ENCODE measurements around the gene CSRNP3. TPM values are rescaled to one million over a fixed set of nuclear protein-coding genes. Genes with fewer than 3 reads are reported as not detected.

Gene CSRNP3
- total RNA-seq, 1 donor from 2014 or later: 18.4 TPM

- DNase-seq (ENCODE audit: extremely low spot score, unreplicated experiment): no peak
- H3K4me3 Mint-ChIP-seq: no peak overlapping the region
- H3K4me1 Mint-ChIP-seq (ENCODE audit: unreplicated experiment): peaks cover 16% of the 10 kb centered on the region
- peaks cover 35% of the 10 kb centered on the region for H3K36me3 Mint-ChIP-seq
- no peak for TF ChIP-seq CTCF (conservative IDR thresholded peaks at IDR 0.05)
- H3K27ac Mint-ChIP-seq: no peak overlapping the region
- H3K27me3 Mint-ChIP-seq: no peaks in the 10 kb centered on the region
- no peaks in the 10 kb centered on the region for H3K9me3 Mint-ChIP-seq
These were observed 212.3 kb downstream of the CSRNP3 start for GRCh38 chr2:165681841-165682240.

GRCh38 chr2:165682546-165682945, 213.0 kb downstream of the CSRNP3 start:
- no peak overlapping the region for H3K4me3 Mint-ChIP-seq
- TF ChIP-seq CTCF (conservative IDR thresholded peaks at IDR 0.05): no peak
- H3K4me1 Mint-ChIP-seq (ENCODE audit: unreplicated experiment): peaks cover 23% of the 10 kb centered on the region
- no peak overlapping the region for H3K27ac Mint-ChIP-seq
- peaks cover 31% of the 10 kb centered on the region for H3K36me3 Mint-ChIP-seq
- no peaks in the 10 kb centered on the region for H3K9me3 Mint-ChIP-seq
- DNase-seq (ENCODE audit: extremely low spot score, unreplicated experiment): no peak
- no peaks in the 10 kb centered on the region for H3K27me3 Mint-ChIP-seq

- Mint-ChIP-seq H3K9me3 (no peaks in the 10 kb centered on the region), H3K4me1 (ENCODE audit: unreplicated experiment) (peaks cover 25% of the 10 kb centered on the region), H3K27ac (peak overlapping the region; percentile 38), H3K36me3 (peaks cover 9% of the 10 kb centered on the region), H3K4me3 (no peak overlapping the region), H3K27me3 (no peaks in the 10 kb centered on the region)
- no peak for TF ChIP-seq CTCF (conservative IDR thresholded peaks at IDR 0.05)
- DNase-seq (ENCODE audit: extremely low spot score, unreplicated experiment): no peak
These were observed 217.3 kb downstream of the CSRNP3 start for GRCh38 chr2:165686800-165687199.

- Mint-ChIP-seq H3K4me1 (ENCODE audit: unreplicated experiment) (peaks cover 21% of the 10 kb centered on the region), H3K27me3 (no peaks in the 10 kb centered on the region), H3K36me3 (peaks cover 4% of the 10 kb centered on the region), H3K27ac (peak overlapping the region; percentile 38), H3K9me3 (no peaks in the 10 kb centered on the region), H3K4me3 (no peak overlapping the region)
- no peak for TF ChIP-seq CTCF (conservative IDR thresholded peaks at IDR 0.05)
- no peak for DNase-seq (ENCODE audit: extremely low spot score, unreplicated experiment)
These were observed 218.0 kb downstream of the CSRNP3 start for GRCh38 chr2:165687426-165688002.

GRCh38 chr2:165691615-165692014, 222.1 kb downstream of the CSRNP3 start:
- Mint-ChIP-seq H3K4me1 (ENCODE audit: unreplicated experiment) (peaks cover 11% of the 10 kb centered on the region), H3K4me3 (no peak overlapping the region)
- no peak for TF ChIP-seq CTCF (conservative IDR thresholded peaks at IDR 0.05)

GRCh38 chr2:165692906-165693305, 223.4 kb downstream of the CSRNP3 start:
- no peak overlapping the region for H3K27ac Mint-ChIP-seq
- no peaks in the 10 kb centered on the region for H3K36me3 Mint-ChIP-seq
- H3K9me3 Mint-ChIP-seq: no peaks in the 10 kb centered on the region
- H3K27me3 Mint-ChIP-seq: no peaks in the 10 kb centered on the region
- DNase-seq (ENCODE audit: extremely low spot score, unreplicated experiment): no peak
- TF ChIP-seq CTCF (conservative IDR thresholded peaks at IDR 0.05): no peak
- peaks cover 3% of the 10 kb centered on the region for H3K4me1 Mint-ChIP-seq (ENCODE audit: unreplicated experiment)
- H3K4me3 Mint-ChIP-seq: no peak overlapping the region

More at GRCh38 chr2:165691615-165692014, 222.1 kb downstream of the CSRNP3 start:
- Mint-ChIP-seq H3K9me3 (no peaks in the 10 kb centered on the region), H3K36me3 (no peaks in the 10 kb centered on the region), H3K27me3 (no peaks in the 10 kb centered on the region), H3K27ac (no peak overlapping the region)
- DNase-seq (ENCODE audit: extremely low spot score, unreplicated experiment): no peak
